ENCODE data around the gene COL16A1.

GRCh38 chr1:31703431-31704270, at the start of gene COL16A1:
- TF ChIP-seq ZBTB7A (tag by site-specific recombination; IDR thresholded peaks at IDR 0.05; ENCODE audit: low read depth) (no peak), CTCF (tag by site-specific recombination; IDR thresholded peaks at IDR 0.05) (no peak)
